Endometrium (tissue), 2 donors: ENCODE results near the gene SHH.
"Not testable (repeated sequence)": the region's sequence is repeated elsewhere in the genome, so short reads cannot be mapped to it uniquely, and the experiment has no call there.

Source experiments
- FAIRE-seq: peaks from 2 replicates; lab custom pipeline; 2012; peaks lifted over from hg19 to GRCh38; lab: Jason Lieb, UNC
- donor health status: control.
- donor health status: control.

SHH gene

GRCh38 chr7:155819186-155819585 is 6.9 kb upstream of the SHH start:
- no peak for FAIRE-seq

GRCh38 chr7:155818820-155819168 is 6.5 kb upstream of the SHH start:
- no peak for FAIRE-seq

GRCh38 chr7:155818154-155818819 is 6.0 kb upstream of the SHH start:
- FAIRE-seq: no peak

- FAIRE-seq: not testable (repeated sequence)
Observed at GRCh38 chr7:155817515-155817914, 5.3 kb upstream of the SHH start.

GRCh38 chr7:155816996-155817395 is 4.7 kb upstream of the SHH start:
- no peak for FAIRE-seq

GRCh38 chr7:155816192-155816508 is 3.9 kb upstream of the SHH start:
- no peak for FAIRE-seq

- no peak for FAIRE-seq
Observed at GRCh38 chr7:155815332-155816191, 3.3 kb upstream of the SHH start.

- no peak for FAIRE-seq
Observed at GRCh38 chr7:155814316-155815276, 2.3 kb upstream of the SHH start.

- FAIRE-seq: no peak
Observed at GRCh38 chr7:155813546-155814315, 1.5 kb upstream of the SHH start.

- FAIRE-seq: no peak
Observed at GRCh38 chr7:155813125-155813524, 862 bp upstream of the SHH start.

GRCh38 chr7:155811560-155811894 is 736 bp downstream of the SHH start:
- FAIRE-seq: no peak

GRCh38 chr7:155810770-155811559 is 1.3 kb downstream of the SHH start:
- FAIRE-seq: no peak

GRCh38 chr7:155809947-155810769 is 2.1 kb downstream of the SHH start:
- no peak for FAIRE-seq

- no peak for FAIRE-seq
Observed at GRCh38 chr7:155809332-155809946, 2.8 kb downstream of the SHH start.

GRCh38 chr7:155808549-155809331 is 3.5 kb downstream of the SHH start:
- no peak for FAIRE-seq

GRCh38 chr7:155807789-155808548 is 4.3 kb downstream of the SHH start:
- FAIRE-seq: no peak

GRCh38 chr7:155807065-155807671 is 5.1 kb downstream of the SHH start:
- no peak for FAIRE-seq
